Caco-2 (cell line): ENCODE results near the gene ST3GAL2. TPM values are rescaled to one million over a fixed set of nuclear protein-coding genes. Genes with fewer than 3 reads are reported as not detected.

ENCODE experiments used
- Bru-seq: library from RNA; stranded (reverse); fragments of 400-500 nt; gene quantifications from one replicate; lab custom pipeline; 2021; lab: Mats Ljungman, UMichigan
- BruChase-seq, 2 experiments: library from RNA; stranded (reverse); fragments of 400-500 nt; gene quantifications; one replicate each; lab custom pipeline; 2021; lab: Mats Ljungman, UMichigan
- BruUV-seq: library from RNA; stranded (reverse); fragments of 400-500 nt; replicated peaks from 2 replicates; lab custom pipeline; 2021; lab: Mats Ljungman, UMichigan
- CTCF ChIA-PET: fragments of 300-600 bp; sonication (Branson Sonifier 250); formaldehyde crosslinking; loops from one replicate; lab custom pipeline; 2022; ENCODE audit warnings: antibody characterized with exemption; lab: Charles Lee
- POLR2A ChIA-PET: fragments of 300-600 bp; sonication (Branson Sonifier 250); formaldehyde crosslinking; loops from one replicate; lab custom pipeline; 2022; ENCODE audit warnings: antibody characterized with exemption; lab: Charles Lee
- DNase-seq, 2 experiments: peaks; one replicate each; pipeline versions ENCODE4 v3.0.0 to v3.0.0-alpha.2; 2020 to 2022
- H3K27me3 ChIP-seq: replicated peaks from 2 replicates; pipeline ENCODE4 v1.6.0; 2011; ENCODE audit warnings: low read length; ENCODE audit not compliant: control insufficient read depth, insufficient read depth
- H3K36me3 ChIP-seq: 2 replicates; pipeline ENCODE4 v1.5.1; 2011; ENCODE audit warnings: low read length; ENCODE audit not compliant: control insufficient read depth, insufficient read depth
- H3K4me1 ChIP-seq: fragments of 250-450 bp; sonication (Bioruptor Pico); 2 replicates; pipeline ENCODE4 v1.5.1; 2020; ENCODE audit warnings: mild to moderate bottlenecking
- H3K4me3 ChIP-seq: 2 replicates; pipeline ENCODE4 v1.5.1; 2011; ENCODE audit warnings: low read depth, mild to moderate bottlenecking, control low read depth, low read length
- H3K9me3 ChIP-seq: fragments of 250-450 bp; sonication (Bioruptor Pico); 2 replicates; pipeline ENCODE4 v1.5.1; 2020; ENCODE audit warnings: mild to moderate bottlenecking, moderate library complexity
- H3K27ac Mint-ChIP-seq: one replicate; pipeline ENCODE4 v1.8.0; 2022; ENCODE audit warnings: mixed read lengths; ENCODE audit not compliant: unreplicated experiment
- H3K27me3 Mint-ChIP-seq: one replicate; pipeline ENCODE4 v1.8.0; 2022; ENCODE audit warnings: mixed read lengths; ENCODE audit not compliant: insufficient read depth, unreplicated experiment
- H3K36me3 Mint-ChIP-seq: one replicate; pipeline ENCODE4 v1.8.0; 2022; ENCODE audit warnings: mild to moderate bottlenecking, mixed read lengths; ENCODE audit not compliant: insufficient read depth, unreplicated experiment
- H3K4me1 Mint-ChIP-seq: one replicate; pipeline ENCODE4 v1.8.0; 2022; ENCODE audit warnings: low read depth, mixed read lengths; ENCODE audit not compliant: unreplicated experiment
- H3K4me3 Mint-ChIP-seq: one replicate; pipeline ENCODE4 v1.8.0; 2022; ENCODE audit warnings: mild to moderate bottlenecking, moderate library complexity, mixed read lengths; ENCODE audit not compliant: unreplicated experiment
- H3K9me3 Mint-ChIP-seq: one replicate; pipeline ENCODE4 v1.8.0; 2022; ENCODE audit warnings: mixed read lengths; ENCODE audit not compliant: unreplicated experiment
- CTCF ChIP-seq, 2 experiments: fragments of 200-600 bp in 1 of 2; IDR thresholded peaks; 1 replicate in 1 of 2; 2 replicates in 1 of 2; pipeline versions ENCODE4 v1.5.1 to v1.8.0; 2011 to 2022; ENCODE audit warnings: antibody characterized with exemption in 1 of 2, control low read depth in 1 of 2, inconsistent platforms in 1 of 2, low read depth in 1 of 2, low read length in 1 of 2, mild to moderate bottlenecking in 1 of 2, moderate library complexity in 1 of 2; ENCODE audit not compliant: insufficient read depth in 1 of 2, severe bottlenecking in 1 of 2, unreplicated experiment in 1 of 2
- intact Hi-C: fragments of 100-400 bp; cut with micrococcal nuclease; formaldehyde crosslinking; loops from one replicate; pipeline ENCODE4 v1.10.0; 2022; ENCODE audit not compliant: unreplicated experiment
- long read RNA-seq: library from polyadenylated mRNA; stranded (forward); transcript quantifications from one replicate; pipeline ENCODE4 v2.0.0, GENCODE V29; 2022
- total RNA-seq: library from RNA; stranded (reverse); gene quantifications from 2 replicates; pipeline ENCODE4 v1.2.3, GENCODE V29; 2022

ST3GAL2 gene
- 30.3 and 31.1 TPM in 2 replicates for total RNA-seq
- percentile 73 among the genes with signal in this experiment for Bru-seq, nascent RNA
- percentile 78 among the genes with signal in this experiment for BruChase-seq, experiment 1, labeled RNA remaining after a 2-hour chase
- percentile 83 among the genes with signal in this experiment for BruChase-seq, experiment 2, labeled RNA remaining after a 6-hour chase
- long read RNA-seq, full-length matches to known transcripts = 13 of 28 reads
- long read RNA-seq, partial matches to known transcripts = 3 of 28 reads
- long read RNA-seq, other reads (novel, unspliced or antisense) = 12 of 28 reads

GRCh38 chr16:70438969-70439862, at the start of gene ST3GAL2:
Gene ST3GAL2, minus strand, starts transcription at chr16:70439100. Its CDS starts 40,570 bp downstream, at chr16:70398530.
- CTCF ChIA-PET = interaction anchor here (0.6 to 2.9 kb wide), 5 partner anchors 12 to 214 kb away, joined by 3 to 12 read pairs (median 6); partner anchors contain the start of gene FCSK
- peak; percentile 96 to 97 for DNase-seq
- H3K4me3 Mint-ChIP-seq = peak within 1 kb of the TSS; percentile 92
- H3K27me3 Mint-ChIP-seq = no peaks in the 10 kb centered on the region
- peaks cover 20% of the 10 kb centered on the region for H3K4me1 Mint-ChIP-seq
- H3K27me3 ChIP-seq = no peaks in the 10 kb centered on the region
- peaks cover 45% of the 10 kb centered on the region for H3K4me1 ChIP-seq
- H3K27ac Mint-ChIP-seq = peak within 1 kb of the TSS; percentile 67
- H3K36me3 ChIP-seq = no peaks in the 10 kb centered on the region; the same call in none of the 2 replicates
- POLR2A ChIA-PET = interaction anchor here (0.5 to 0.8 kb wide), 3 partner anchors 11 to 58 kb away, joined by 3 to 6 read pairs (median 4); partner anchors contain the start of gene FCSK
- peak within 1 kb of the TSS; percentile 90 for H3K4me3 ChIP-seq
- TF ChIP-seq CTCF (IDR thresholded peaks at IDR 0.05; ENCODE audit: insufficient read depth in 1 of 2, low read depth in 1 of 2, low read length in 1 of 2, severe bottlenecking in 1 of 2, unreplicated experiment in 1 of 2) = peak; percentile 23 to 46
- no peaks in the 10 kb centered on the region for H3K9me3 Mint-ChIP-seq
- H3K36me3 Mint-ChIP-seq = peaks cover 2% of the 10 kb centered on the region
- intact Hi-C loops = loop anchor here (1.0 to 2.0 kb wide), 4 partner anchors 11 to 58 kb away; partner anchors contain the start of gene FCSK
- no TSS peak for BruUV-seq
- H3K9me3 ChIP-seq = no peaks in the 10 kb centered on the region

GRCh38 chr16:70484867-70485266, 46.0 kb upstream of the ST3GAL2 start:
- ChIA-PET CTCF (no interaction called here), POLR2A (no interaction called here)
- intact Hi-C loops = no loop called here
- no peaks in the 10 kb centered on the region for H3K4me1 ChIP-seq
- BruUV-seq = no TSS peak
- H3K27me3 ChIP-seq = no peaks in the 10 kb centered on the region
- H3K9me3 Mint-ChIP-seq = no peaks in the 10 kb centered on the region
- H3K4me3 ChIP-seq = no peak overlapping the region
- TF ChIP-seq CTCF (IDR thresholded peaks at IDR 0.05; ENCODE audit: insufficient read depth in 1 of 2, low read depth in 1 of 2, low read length in 1 of 2, severe bottlenecking in 1 of 2, unreplicated experiment in 1 of 2) = no peak
- H3K27me3 Mint-ChIP-seq = no peaks in the 10 kb centered on the region
- H3K36me3 ChIP-seq = peaks cover 3% of the 10 kb centered on the region
- H3K4me3 Mint-ChIP-seq = no peak overlapping the region
- no peaks in the 10 kb centered on the region for H3K9me3 ChIP-seq
- no peak overlapping the region for H3K27ac Mint-ChIP-seq
- peaks cover 46% of the 10 kb centered on the region for H3K36me3 Mint-ChIP-seq
- H3K4me1 Mint-ChIP-seq = no peaks in the 10 kb centered on the region
- DNase-seq = no peak

GRCh38 chr16:70483426-70483825, 44.5 kb upstream of the ST3GAL2 start:
- intact Hi-C loops = no loop called here
- POLR2A ChIA-PET = interaction anchor here (0.5 kb wide), 1 partner anchor 18 kb away, joined by 5 read pairs; no protein-coding TSS in a partner anchor
- no TSS peak for BruUV-seq
- CTCF ChIA-PET = no interaction called here
- Histone ChIP-seq H3K9me3 (no peaks in the 10 kb centered on the region), H3K27me3 (no peaks in the 10 kb centered on the region; the same call in 1 of the 2 replicates), H3K36me3 (peaks cover 5% of the 10 kb centered on the region), H3K4me1 (no peaks in the 10 kb centered on the region), H3K4me3 (no peak overlapping the region)
- DNase-seq = no peak
- H3K4me3 Mint-ChIP-seq = no peak overlapping the region
- H3K27ac Mint-ChIP-seq = no peak overlapping the region
- H3K4me1 Mint-ChIP-seq = no peaks in the 10 kb centered on the region
- peaks cover 32% of the 10 kb centered on the region for H3K36me3 Mint-ChIP-seq
- no peaks in the 10 kb centered on the region for H3K27me3 Mint-ChIP-seq
- no peak for TF ChIP-seq CTCF (IDR thresholded peaks at IDR 0.05; ENCODE audit: insufficient read depth in 1 of 2, low read depth in 1 of 2, low read length in 1 of 2, severe bottlenecking in 1 of 2, unreplicated experiment in 1 of 2)
- no peaks in the 10 kb centered on the region for H3K9me3 Mint-ChIP-seq
